Esophagus (tissue), 2 donors: ENCODE measurements around the gene ATXN7. TPM values are rescaled to one million over a fixed set of nuclear protein-coding genes. Genes with fewer than 3 reads are reported as not detected.

ENCODE experiments used
- H3K27ac ChIP-seq, 2 donors: one replicate each; pipeline ENCODE4 v1.5.1; 2013; ENCODE audit warnings: low read depth in 2 of 2, mild to moderate bottlenecking in 2 of 2, inconsistent platforms in 1 of 2, low read length in 1 of 2, moderate library complexity in 1 of 2
- H3K27me3 ChIP-seq, 2 donors: one replicate each; pipeline ENCODE4 v1.6.1; 2013; ENCODE audit warnings: low read length in 2 of 2, control low read depth in 1 of 2, mild to moderate bottlenecking in 1 of 2; ENCODE audit not compliant: insufficient read depth in 2 of 2, control insufficient read depth in 1 of 2
- H3K36me3 ChIP-seq, 2 donors: one replicate each; pipeline ENCODE4 v1.6.1; 2013; ENCODE audit warnings: low read length in 1 of 2; ENCODE audit not compliant: control insufficient read depth in 2 of 2, insufficient read depth in 2 of 2
- H3K4me1 ChIP-seq, 2 donors: one replicate each; pipeline ENCODE4 v1.6.1; 2013; ENCODE audit warnings: low read length in 1 of 2; ENCODE audit not compliant: control insufficient read depth in 2 of 2, insufficient read depth in 2 of 2
- H3K4me3 ChIP-seq, 2 donors: one replicate each; pipeline ENCODE4 v1.5.1; 2013; ENCODE audit warnings: low read length in 2 of 2, mild to moderate bottlenecking in 2 of 2, low read depth in 1 of 2, moderate library complexity in 1 of 2
- H3K9me3 ChIP-seq, 2 donors: one replicate each; pipeline ENCODE4 v1.6.1; 2013; ENCODE audit warnings: mild to moderate bottlenecking in 2 of 2, low read depth in 1 of 2, low read length in 1 of 2, moderate library complexity in 1 of 2; ENCODE audit not compliant: control insufficient read depth in 2 of 2, insufficient read depth in 1 of 2
- WGBS, 2 donors: extraction: QIAGEN DNeasy Blood & Tissue Kit; methylation state at CpG; one replicate each; pipeline ENCODE4 v1.1.7; 2013; 5-methylcytosine and 5-hydroxymethylcytosine counted together
- polyA plus RNA-seq, 2 donors: library from polyadenylated mRNA; stranded (reverse); fragments of 200-250 nt; gene quantifications; one replicate each; pipeline ENCODE4 v1.2.3, GENCODE V29; 2013
- donor health status: healthy with polysubstance abuse.
- donor health status: Bipolar disorder and iron deficiency.

Gene ATXN7
- polyA plus RNA-seq, 2 donors: 2.6 to 5.9 TPM

GRCh38 chr3:63911509-63911872 is 47.8 kb downstream of the ATXN7 start:
- Histone ChIP-seq H3K27me3 (no peaks in the 10 kb centered on the region), H3K36me3 (no peaks in the 10 kb centered on the region), H3K4me1 (no peaks in the 10 kb centered on the region), H3K27ac (peak overlapping the region; percentile 97 to 99), H3K9me3 (no peaks in the 10 kb centered on the region), H3K4me3 (peak overlapping the region; percentile 75 to 90)
- WGBS, 2 donors: 0% methylated on average over 18 of the region's 18 CpGs

GRCh38 chr3:63911873-63912767 is 48.5 kb downstream of the ATXN7 start, which contains the start of gene SCAANT1:
Gene SCAANT1 (minus strand): TSS chr3:63912383.
- no peaks in the 10 kb centered on the region for H3K9me3 ChIP-seq
- WGBS, 2 donors: 0 to 1% methylated on average over 102 to 115 of the region's 115 CpGs
- no peaks in the 10 kb centered on the region for H3K27me3 ChIP-seq
- H3K27ac ChIP-seq: peak within 1 kb of the TSS; percentile 97 to 99
- H3K4me3 ChIP-seq: peak within 1 kb of the TSS; percentile 75 to 90
- no peaks in the 10 kb centered on the region for H3K4me1 ChIP-seq
- no peaks in the 10 kb centered on the region for H3K36me3 ChIP-seq

GRCh38 chr3:63912768-63913588 is 49.3 kb downstream of the ATXN7 start:
- Histone ChIP-seq H3K4me1 (no peaks in the 10 kb centered on the region), H3K9me3 (no peaks in the 10 kb centered on the region), H3K27me3 (no peaks in the 10 kb centered on the region), H3K4me3 (peak overlapping the region; percentile 75 to 90), H3K36me3 (peaks cover 2 to 4% of the 10 kb centered on the region in 2 donors), H3K27ac (peak overlapping the region; percentile 97 to 99)
- WGBS, 2 donors: 3 to 5% methylated on average over 33 to 46 of the region's 46 CpGs

- Histone ChIP-seq H3K4me3 (peak overlapping the region in 1 of 2 donors; percentile 75), H3K4me1 (no peaks in the 10 kb centered on the region), H3K27ac (peak overlapping the region; percentile 81 to 82), H3K36me3 (peaks cover 4 to 8% of the 10 kb centered on the region in 2 donors), H3K9me3 (no peaks in the 10 kb centered on the region), H3K27me3 (no peaks in the 10 kb centered on the region)
- 34 to 43% methylated on average over 5 of the region's 5 CpGs for WGBS, 2 donors
These were observed 50.6 kb downstream of the ATXN7 start for GRCh38 chr3:63914312-63914711.

GRCh38 chr3:63918321-63918720 is 54.7 kb downstream of the ATXN7 start:
- H3K4me3 ChIP-seq: no peak overlapping the region
- H3K36me3 ChIP-seq: peaks cover 4 to 12% of the 10 kb centered on the region in 2 donors
- no peaks in the 10 kb centered on the region for H3K4me1 ChIP-seq
- no peak overlapping the region for H3K27ac ChIP-seq
- no peaks in the 10 kb centered on the region for H3K27me3 ChIP-seq
- H3K9me3 ChIP-seq: no peaks in the 10 kb centered on the region

GRCh38 chr3:63920001-63920400 is 56.3 kb downstream of the ATXN7 start:
- Histone ChIP-seq H3K9me3 (no peaks in the 10 kb centered on the region), H3K36me3 (peaks cover 4 to 16% of the 10 kb centered on the region in 2 donors), H3K4me3 (no peak overlapping the region), H3K27me3 (no peaks in the 10 kb centered on the region), H3K27ac (no peak overlapping the region), H3K4me1 (no peaks in the 10 kb centered on the region)
- 85 to 94% methylated on average over 5 of the region's 5 CpGs for WGBS, 2 donors

GRCh38 chr3:63921741-63922482 is 58.2 kb downstream of the ATXN7 start:
- Histone ChIP-seq H3K4me3 (no peak overlapping the region), H3K4me1 (no peaks in the 10 kb centered on the region), H3K36me3 (peaks cover 9 to 22% of the 10 kb centered on the region in 2 donors), H3K9me3 (no peaks in the 10 kb centered on the region), H3K27me3 (no peaks in the 10 kb centered on the region), H3K27ac (no peak overlapping the region)
- 88 to 90% methylated on average over 6 of the region's 6 CpGs for WGBS, 2 donors

- Histone ChIP-seq H3K9me3 (no peaks in the 10 kb centered on the region), H3K27me3 (no peaks in the 10 kb centered on the region), H3K36me3 (peaks cover 8 to 22% of the 10 kb centered on the region in 2 donors), H3K27ac (no peak overlapping the region), H3K4me3 (no peak overlapping the region), H3K4me1 (no peaks in the 10 kb centered on the region)
- 83 to 87% methylated on average over 2 of the region's 2 CpGs for WGBS, 2 donors
These were observed 59.0 kb downstream of the ATXN7 start for GRCh38 chr3:63922491-63923199.

GRCh38 chr3:63926309-63926708 is 62.6 kb downstream of the ATXN7 start:
- Histone ChIP-seq H3K4me1 (no peaks in the 10 kb centered on the region), H3K36me3 (peaks cover 6 to 16% of the 10 kb centered on the region in 2 donors)

More at GRCh38 chr3:63926309-63926708, 62.6 kb downstream of the ATXN7 start:
- Histone ChIP-seq H3K9me3 (no peaks in the 10 kb centered on the region), H3K27me3 (no peaks in the 10 kb centered on the region), H3K4me3 (no peak overlapping the region), H3K27ac (no peak overlapping the region)
- WGBS, 2 donors: 95 to 96% methylated on average over 4 of the region's 4 CpGs
